Right renal pelvis (tissue), 4 donors: Measurements from ENCODE around the gene CAV1. TPM values are rescaled to one million over a fixed set of nuclear protein-coding genes. Genes with fewer than 3 reads are reported as not detected.

ENCODE experiments used
- DNase-seq, 4 donors: peaks; one replicate each; pipeline ENCODE4 v3.0.0-alpha.2; 2013; ENCODE audit warnings: low read depth in 4 of 4, low spot score in 3 of 4, missing footprints in 1 of 4
- polyA plus RNA-seq, 4 donors: library from polyadenylated mRNA; unstranded; fragments of 120-200 nt; gene quantifications; one replicate each; pipeline ENCODE4 v1.2.1, GENCODE V29; 2013; ENCODE audit not compliant: insufficient read length in 4 of 4

Gene CAV1
- polyA plus RNA-seq, 4 donors, result 26.3 to 38.4 (median 34.0) TPM

DNA sequence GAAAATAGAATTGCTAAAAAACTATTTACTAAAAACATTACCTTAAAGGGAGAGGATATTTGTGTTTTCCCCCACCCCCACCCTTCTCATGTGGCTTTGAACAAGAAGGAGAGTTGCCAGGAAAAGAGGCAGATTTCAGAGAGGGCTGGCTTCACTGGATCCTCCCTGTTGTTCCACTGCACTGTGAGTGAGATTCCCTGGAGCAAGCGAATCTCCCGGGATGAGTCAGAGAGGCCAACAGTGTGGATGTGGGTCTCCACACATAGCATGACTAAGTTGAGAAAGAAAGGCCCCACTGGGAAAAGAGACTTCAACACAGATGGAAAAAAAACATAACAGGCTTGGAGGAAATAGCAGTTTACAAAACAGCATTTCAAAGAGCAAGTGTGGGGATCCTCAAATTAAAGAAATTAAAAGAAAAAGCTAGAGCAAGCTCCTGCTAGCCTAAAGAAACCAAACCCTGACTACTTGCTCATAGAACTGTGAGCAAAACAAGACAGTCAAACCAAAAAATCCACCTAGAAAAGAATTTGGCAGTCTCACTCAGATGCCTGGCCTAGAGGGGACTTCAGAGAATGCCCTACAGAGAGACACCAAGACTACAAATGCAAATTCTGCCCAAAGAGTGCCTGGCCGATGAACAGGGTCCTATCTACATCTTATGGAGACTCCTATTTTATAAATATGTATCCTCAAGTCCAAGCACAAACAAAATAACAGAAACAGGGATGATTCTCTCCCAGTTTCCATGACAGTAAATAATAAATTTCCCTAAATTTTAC is 3.4 kb downstream of the CAV1 start:
- DNase-seq, result no peak

DNA sequence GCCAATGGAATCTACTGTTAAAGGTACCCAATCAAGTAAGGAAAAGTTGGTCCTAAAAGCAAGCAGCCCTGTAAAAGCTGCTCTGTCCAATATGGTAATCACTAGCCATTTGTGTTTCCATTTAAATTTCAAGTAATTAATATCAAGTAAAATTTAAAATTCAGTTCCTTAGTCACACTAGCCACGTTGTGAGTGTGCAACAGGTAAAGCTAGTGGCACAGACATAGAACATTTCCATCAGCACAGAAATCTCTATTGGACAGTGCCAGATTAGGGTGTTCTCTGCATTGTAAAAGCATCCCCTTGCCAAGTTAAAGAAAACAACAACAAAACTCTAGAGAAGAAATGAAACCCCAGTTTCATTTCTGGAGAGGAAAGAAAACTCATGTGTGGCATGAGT is 4.4 kb downstream of the CAV1 start:
- DNase-seq, result no peak

DNA sequence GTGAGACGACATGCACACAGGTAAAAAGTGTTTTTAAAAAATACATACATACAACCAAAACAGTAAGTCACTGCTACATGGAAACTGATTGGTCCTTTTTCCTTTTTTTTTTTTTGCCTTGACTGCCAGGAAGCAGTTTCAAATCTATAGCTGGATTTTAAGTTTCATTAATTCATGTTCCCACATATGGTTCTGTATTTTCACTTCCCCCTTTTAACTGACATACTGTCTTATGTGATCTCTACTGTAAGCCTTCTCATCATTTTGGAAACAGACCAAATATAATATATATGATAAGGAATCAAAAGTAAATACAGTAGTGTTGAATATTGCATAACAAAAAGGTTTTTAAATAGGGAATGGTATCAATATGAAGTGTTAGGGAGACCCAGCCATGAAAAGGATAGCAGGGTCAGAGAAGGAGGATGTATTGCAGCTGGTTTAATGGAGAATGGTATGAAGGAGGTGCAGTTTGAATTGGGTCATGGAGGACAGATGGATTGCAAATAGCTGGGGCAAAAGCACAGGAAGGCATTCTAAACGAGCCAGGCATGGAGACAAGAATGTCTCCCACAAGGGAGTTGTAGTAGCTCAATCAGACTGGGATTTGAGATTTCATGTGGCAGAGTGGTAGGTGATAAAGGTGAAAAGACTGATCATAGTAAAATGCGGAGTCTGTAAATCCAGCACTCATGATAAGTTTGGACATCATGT is 5.4 kb downstream of the CAV1 start:
- no peak for DNase-seq

DNA sequence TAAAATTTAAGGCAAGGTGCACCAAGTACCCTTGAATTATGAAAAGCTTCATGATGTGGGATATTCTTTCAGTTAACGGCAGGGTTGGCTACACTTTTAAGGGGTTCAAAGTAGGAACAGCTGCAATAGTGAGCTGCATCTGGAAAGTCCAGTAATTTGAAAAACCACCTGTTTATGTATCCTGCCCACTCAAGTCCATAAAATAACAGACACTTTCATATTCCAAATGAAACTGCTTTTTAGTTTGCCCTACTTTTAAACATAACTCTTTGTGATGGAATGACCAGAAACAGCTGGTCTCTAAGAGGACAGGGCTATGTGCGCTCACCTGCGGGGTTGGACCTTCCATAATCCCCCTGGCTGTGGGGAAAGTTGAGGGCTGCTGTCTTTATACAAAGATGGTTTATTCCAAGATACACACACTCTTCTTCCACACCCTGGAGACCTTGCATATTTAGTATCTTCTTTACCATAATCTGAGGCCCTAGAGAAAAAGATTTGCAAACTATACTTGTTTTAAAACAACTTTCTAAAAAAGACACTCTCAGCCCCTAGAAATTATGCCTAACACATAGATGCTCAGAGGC is 7.4 kb downstream of the CAV1 start:
- DNase-seq, result no peak

DNA sequence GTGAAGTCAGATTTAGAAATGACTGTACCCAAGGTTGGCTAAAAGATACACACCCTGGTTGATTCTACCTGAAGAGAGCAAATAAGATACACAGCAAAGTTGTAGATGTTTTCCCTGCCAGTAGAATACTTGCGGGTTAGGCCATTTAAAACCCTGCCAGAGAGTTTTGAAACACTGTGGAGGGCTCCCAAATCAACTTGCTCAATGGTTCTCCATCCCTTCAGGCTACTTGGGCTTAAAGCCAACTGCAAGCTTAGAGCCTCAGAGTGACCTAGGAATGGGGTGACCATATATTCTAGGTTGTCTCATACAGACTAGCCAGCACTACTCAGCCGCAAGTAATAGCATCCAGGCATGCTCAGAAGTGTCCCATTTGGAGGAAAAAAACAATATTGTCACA is 10.0 kb downstream of the CAV1 start:
- DNase-seq, result no peak

DNA sequence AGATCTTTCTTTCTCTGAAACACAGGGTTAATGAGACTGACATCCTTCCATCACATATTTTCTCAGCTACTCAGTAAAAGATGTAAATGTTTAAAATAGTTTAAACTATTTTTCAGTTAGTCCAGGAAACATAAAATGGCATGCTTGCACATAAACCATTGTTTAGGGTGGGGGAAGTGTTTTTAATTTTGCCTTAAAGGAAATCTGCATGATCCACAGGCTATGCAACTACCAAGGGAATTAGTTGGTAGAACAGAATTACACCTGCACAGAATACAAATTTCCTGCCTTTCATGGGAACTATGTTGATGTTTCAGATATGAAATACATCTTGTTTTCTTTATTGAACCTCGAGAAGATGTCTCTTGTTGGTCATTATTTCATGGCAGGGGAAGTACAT is 10.6 kb downstream of the CAV1 start:
- DNase-seq, result no peak

DNA sequence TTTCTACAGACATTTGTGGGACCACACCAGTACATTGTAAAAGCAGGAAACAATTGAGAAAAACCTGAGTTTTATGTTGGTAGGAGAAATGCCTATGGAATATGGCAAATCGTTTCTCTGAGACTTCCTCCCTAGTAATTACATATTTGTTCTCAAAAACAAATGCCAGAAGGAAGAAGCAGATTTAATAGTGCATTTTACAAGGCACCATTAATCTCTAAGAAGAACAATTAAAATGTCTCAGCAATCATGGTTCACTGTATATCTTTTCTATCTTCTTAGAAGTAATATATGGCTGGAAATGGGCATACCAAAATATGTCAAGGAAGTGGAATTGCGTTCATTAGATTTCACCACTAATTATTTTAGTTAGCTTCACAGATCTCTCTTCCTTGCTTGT is 13.3 kb downstream of the CAV1 start:
- no peak for DNase-seq

DNA sequence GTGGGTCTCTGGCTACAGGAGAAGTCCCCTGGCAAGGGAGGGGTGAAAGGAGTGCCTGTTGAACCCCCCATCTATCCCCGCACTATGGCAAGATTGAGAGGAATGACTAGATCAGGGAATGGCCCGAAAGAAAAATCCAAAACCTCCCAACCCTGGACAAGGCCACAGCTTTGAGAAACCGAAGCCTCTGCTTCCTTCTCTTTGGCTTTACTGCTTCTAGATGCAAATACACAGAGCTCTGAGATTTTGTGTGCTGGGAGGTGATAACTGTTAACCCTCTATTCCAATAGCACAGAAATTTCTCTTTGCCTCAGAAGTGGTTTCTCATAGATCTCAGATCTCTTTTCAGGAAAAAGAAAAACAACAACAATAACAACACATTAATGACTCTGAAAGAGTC is 15.0 kb downstream of the CAV1 start:
- no peak for DNase-seq

DNA sequence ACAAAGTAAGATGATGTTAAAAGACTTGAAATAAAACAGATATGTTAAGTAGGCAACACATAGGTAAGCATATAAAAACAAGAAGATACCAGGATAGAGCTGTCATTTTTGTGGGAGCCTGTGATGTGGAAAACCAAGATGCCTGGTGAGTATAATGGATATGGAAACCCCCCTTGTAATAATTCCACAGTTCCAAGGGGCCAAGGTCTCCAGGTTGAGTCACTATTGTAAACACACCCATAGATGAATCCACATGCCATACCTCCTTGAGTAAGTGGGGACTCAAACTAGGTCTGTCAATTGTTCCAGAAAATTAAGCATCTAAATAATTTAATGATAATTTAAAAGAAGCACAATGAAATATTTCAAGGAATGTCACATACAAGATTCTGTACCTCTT is 15.9 kb downstream of the CAV1 start:
- DNase-seq, result no peak

DNA sequence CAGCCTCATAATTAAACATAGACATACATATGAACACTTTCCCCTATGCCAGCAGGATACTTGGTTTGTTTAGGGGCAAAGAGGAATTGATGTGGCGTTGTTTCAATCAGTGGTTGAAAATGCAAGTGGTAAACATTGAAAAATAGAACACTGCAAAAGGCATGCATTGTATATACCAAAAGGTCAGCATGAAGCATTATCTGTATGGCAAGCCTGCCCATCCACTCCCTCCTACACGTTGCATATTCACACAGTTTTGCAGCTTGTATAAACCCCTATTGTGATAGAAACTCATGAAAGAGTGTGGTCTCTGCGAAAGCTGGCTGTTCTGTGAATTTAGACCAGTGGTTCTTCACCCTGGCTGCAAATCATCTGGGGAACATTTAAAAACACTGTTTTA is 17.1 kb downstream of the CAV1 start:
- no peak for DNase-seq

DNA sequence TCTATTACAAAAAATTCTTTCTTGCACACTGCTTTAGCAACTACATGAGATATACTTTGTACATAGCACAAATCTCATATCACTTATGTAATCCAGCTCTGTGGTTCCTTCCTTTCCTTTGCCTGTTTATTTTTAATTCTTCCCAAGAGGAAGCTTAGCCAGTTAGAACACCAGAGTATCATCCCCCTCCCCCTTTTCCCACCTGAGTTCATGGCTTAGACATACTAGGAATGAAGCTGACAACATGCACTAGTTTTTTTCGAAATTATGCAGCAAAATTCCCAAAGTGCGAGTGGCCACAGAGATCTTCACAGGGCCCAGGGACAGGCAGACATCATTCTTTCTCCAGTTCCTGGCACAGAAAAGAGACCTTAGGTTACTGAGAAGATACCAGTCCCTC is 17.8 kb downstream of the CAV1 start:
- no peak for DNase-seq

DNA sequence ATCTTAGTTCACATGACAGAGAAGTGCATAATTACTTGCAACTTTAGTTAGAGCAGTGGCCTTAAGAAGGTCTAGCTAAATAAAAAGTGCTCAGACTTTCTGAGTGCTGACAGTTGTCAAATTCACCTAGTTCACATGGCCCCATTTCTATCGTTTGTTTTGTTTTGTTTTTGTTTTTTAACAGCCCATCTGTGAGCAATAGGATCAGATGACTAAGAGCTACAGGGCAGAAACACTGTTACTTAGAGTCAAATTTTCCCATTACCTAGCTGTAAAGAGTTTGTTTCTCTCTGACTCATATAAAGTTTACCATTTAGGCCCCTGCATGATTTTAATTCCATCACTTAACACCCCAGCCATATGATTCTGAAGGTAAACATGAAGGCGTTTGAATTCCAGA is 18.8 kb downstream of the CAV1 start:
- DNase-seq, result no peak

DNA sequence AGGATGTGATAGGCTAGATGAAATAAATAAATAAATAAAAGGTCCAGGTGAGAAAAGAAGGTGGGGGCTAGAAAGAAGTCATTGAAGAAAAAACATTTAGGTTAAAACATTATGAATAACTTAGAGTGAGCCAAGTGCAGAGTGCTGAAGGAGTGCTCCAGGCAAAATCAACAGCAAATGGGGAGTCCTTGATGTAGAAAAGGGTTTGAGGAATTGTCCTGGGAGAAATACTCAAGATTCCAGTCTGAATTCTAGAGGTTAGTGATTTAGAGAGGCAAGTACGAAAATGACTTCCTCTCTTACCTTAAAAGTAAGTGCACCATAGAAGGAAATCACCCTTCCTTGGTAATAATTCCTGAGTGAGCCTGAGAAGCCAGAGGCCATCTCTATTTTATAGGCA is 19.7 kb downstream of the CAV1 start:
- no peak for DNase-seq

DNA sequence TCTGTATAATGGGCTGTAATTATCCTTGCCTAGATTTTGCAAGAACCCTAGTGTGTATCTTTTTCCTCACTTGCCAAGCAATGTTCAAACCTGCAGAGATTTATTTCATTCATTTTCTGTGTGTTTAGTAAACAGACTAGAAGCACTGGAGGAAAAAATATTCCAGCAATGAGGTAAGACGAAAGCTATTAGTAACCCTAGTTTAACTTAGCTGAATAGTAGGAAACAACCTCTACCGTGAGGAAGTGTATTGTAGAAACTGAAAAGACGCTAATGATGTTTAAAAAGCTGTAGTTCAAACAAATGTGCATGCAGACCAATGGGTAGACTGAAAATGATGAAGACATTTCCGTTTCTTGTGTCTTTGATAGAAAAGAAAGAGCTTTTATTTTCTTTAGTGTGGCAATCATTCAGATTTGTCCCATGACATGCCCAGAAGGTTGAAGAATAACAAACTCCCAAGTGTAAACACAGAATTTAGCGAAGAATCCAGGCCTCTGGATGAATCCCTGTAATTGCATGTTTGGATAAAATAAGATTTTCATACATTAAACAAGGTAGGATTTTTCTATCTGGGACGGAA is 20.7 kb downstream of the CAV1 start:
- DNase-seq, result no peak

DNA sequence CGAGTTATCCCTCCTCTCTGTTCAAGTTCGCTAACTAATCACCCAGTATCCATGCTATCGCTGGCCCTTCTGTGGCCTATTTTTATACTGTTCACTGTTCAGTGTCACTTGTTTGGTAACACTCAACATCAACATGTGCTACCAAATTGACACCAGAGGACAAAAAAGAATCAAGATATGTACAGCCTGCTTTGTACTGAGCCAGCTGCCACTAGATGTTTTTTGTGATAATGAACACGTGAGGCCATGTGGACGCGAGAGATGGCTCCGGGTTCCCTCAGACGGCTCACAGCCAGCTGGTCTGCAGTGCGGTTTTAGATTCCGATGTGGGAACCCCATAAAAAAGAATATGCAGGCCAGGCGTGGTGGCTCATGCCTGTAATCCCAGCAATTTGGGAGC is 21.2 kb downstream of the CAV1 start:
- no peak for DNase-seq

DNA sequence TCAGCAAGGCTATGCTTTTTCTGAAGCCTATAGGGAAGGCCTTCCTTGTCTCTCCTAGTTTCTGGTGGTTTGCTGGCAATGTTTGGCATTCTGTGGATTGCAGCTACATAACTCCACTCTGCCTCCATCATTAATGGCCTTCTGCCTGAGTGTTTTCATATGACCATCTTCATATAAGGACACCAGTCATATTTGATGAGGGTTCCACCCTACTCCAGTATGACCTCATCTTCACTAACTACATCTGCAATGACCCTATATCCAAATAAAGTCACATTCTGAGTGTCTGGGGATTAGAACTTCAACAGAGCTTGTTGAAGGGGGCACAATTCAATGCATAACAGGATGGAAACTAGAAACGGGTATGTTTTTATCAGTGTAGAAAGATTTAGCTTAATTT is 22.1 kb downstream of the CAV1 start:
- DNase-seq, result no peak

DNA sequence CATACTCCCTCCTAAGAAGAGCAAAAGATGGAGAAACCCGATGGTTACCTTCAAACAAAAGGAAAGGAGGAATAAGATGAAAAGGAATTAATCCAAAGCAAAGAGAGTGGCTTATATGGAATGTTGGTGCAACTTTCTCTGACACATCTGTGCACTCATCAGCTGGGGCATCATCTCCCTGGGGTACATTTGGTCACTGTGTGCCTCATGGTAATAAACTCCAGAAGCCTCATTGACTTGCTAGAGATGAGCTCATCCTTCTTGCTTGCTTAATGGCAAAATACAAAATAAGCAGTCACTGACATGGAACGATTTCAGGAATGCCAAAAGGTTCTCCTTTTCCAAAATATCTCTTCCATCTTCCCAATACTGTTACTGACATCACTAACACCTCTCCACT is 22.5 kb downstream of the CAV1 start:
- no peak for DNase-seq

DNA sequence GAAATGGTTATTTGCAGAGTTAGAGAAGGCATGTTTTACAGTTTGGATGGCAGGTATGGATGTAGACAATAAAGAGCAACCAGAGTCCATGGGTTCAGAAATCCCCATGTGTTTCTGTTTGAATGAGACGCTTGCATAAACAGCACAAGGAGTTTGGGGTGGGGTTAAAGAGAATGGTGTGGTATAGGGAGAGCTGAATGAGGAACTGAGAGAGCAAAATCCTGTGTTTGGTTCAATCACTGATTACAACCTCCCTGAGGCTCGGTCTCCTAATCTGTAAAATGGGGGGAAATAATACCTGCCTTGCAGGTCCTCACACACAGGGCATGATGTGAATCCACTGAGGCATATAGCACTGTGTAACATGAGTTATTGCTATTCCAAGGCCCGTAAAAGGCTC is 23.7 kb downstream of the CAV1 start:
- no peak for DNase-seq

DNA sequence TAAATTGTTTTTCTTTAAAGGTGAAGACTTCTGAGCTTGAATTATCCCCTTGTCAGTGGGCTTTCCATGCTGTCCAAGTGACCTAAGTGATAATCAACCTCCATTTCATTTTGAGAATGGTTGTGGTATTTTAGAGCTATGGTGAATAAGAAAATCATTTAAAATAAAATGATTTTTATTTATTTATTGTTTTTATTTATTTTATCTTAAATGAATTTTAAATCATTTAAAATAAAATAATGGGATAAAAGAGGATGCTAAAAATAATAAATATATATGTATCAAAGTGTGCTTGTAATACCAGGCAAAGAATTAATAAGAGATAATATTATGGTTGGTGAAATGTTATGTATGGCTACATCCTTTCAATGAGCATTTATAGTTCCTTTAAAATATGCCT is 24.5 kb downstream of the CAV1 start:
- DNase-seq, result no peak

DNA sequence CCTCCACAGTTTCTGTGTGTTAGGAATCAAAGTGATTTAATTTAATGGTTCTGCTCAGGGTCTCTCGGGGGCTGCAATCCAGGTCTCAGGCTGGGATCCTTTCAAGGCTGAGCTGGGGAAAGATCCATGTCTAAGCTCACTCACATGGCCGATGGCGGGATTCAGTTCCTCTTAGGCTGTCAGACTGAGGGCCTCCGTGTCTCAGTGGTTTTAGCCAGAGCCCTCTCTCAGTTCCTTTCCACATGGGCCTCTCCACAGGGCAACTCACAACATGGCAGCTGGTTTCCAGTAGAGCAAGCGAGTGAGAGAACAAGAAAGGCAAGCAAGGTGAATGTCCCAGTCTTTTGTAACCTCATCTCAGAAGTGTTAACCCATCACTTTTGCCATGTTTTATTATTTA is 26.9 kb downstream of the CAV1 start:
- no peak for DNase-seq

DNA sequence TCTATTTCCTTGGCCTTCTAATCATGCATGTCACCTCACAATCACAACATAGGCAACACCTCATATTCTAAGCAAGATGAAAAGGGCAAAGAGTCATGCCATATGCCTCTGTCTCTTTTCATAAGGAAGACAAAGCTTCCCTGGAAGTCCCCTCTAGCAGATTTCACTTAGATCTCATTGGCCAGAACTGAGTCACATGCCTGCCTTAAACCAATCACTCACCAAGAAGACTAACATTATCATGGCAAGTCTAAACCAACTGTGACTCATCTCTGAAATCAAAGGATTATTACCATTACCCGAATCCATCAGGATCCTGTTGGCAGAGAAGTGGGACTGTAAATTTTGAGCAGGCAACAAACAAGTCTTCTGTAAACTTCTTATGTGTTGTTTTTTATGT is 27.8 kb downstream of the CAV1 start:
- DNase-seq, result no peak
